ENCODE measurements around the gene TBC1D5.
"Not testable (repeated sequence)": the region's sequence is repeated elsewhere in the genome, so short reads cannot be mapped to it uniquely, and the experiment has no call there.

Gene TBC1D5

GRCh38 chr3:17742102-17742879 is at the start of gene TBC1D5:
Gene TBC1D5 (minus strand): TSS chr3:17742631. CDS start chr3:17508570, 234,061 bp downstream.
- DNase-seq (ENCODE audit: low read depth, low spot score) = peak; percentile 99

DNA sequence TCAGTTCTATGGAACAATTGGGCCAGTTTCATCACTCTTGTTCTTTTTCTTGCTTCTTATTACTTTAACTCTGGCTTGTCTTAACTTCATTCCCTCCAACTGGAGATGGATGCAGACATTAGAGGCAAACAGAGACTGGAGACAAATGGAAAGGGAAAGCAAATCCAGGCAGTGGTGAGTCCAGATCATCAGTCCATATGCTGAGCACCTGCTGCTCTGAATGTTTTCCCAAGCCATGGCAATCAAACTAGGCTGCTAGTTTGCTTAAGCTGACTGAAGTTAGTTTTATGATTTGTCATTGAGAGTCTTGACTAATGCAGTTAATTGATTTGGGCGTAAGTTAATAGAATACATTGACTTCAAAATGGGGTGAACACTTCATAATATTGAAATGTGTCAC is 41.0 kb upstream of the TBC1D5 start:
- DNase-seq (ENCODE audit: low read depth, low spot score) = no peak

GRCh38 chr3:17782751-17783150 is 40.3 kb upstream of the TBC1D5 start:
- no peak for DNase-seq (ENCODE audit: low read depth, low spot score)

DNA sequence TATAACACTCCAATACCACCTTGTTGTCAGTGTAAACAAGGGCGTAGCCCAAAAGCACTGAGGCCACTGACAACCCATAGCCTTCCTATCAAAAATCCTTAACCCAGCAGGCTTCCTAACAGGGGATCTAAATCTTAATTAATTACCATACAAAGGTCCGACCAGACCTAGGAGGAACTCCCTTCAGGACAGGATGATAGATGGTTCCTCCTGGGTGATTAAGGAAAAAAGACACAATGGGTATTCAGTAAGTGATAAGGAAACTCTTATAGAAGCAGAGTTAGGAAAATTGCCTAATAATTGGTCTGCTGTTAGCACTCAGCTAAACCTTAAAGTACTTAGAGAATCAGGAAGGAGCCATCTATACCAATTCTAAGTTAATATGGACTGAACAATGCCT is 37.9 kb upstream of the TBC1D5 start:
- not testable (repeated sequence) for DNase-seq (ENCODE audit: low read depth, low spot score)

GRCh38 chr3:17779304-17780250 is 37.1 kb upstream of the TBC1D5 start:
- not testable (repeated sequence) for DNase-seq (ENCODE audit: low read depth, low spot score)

GRCh38 chr3:17777326-17777725 is 34.9 kb upstream of the TBC1D5 start:
- not testable (repeated sequence) for DNase-seq (ENCODE audit: low read depth, low spot score)

DNA sequence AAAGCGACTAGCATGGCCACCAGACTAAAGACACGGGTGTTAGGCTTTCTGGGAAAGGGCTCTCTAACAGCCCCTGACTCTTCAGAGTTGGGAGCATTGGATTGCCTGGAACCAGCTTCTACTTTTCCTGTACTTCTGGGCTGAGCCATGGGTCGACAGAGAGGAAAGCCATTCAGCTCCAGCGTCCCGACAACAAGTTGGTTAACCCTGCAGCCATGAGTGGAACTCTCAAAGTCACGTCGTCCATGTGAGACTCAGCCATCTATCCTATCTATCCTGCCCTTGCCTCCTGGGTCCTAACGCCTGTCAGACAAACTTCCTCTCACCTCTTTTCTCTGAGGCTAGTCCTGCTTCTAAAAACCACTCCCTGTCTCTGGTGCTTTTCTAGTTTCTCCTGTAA is 32.6 kb upstream of the TBC1D5 start:
- DNase-seq (ENCODE audit: low read depth, low spot score) = no peak

GRCh38 chr3:17774180-17774910 is 31.9 kb upstream of the TBC1D5 start:
- DNase-seq (ENCODE audit: low read depth, low spot score) = not testable (repeated sequence)

GRCh38 chr3:17772556-17772955 is 30.1 kb upstream of the TBC1D5 start:
- no peak for DNase-seq (ENCODE audit: low read depth, low spot score)

GRCh38 chr3:17771177-17772017 is 29.0 kb upstream of the TBC1D5 start:
- DNase-seq (ENCODE audit: low read depth, low spot score) = no peak

- no peak for DNase-seq (ENCODE audit: low read depth, low spot score)
Observed at GRCh38 chr3:17770682-17771081, 28.3 kb upstream of the TBC1D5 start.

DNA sequence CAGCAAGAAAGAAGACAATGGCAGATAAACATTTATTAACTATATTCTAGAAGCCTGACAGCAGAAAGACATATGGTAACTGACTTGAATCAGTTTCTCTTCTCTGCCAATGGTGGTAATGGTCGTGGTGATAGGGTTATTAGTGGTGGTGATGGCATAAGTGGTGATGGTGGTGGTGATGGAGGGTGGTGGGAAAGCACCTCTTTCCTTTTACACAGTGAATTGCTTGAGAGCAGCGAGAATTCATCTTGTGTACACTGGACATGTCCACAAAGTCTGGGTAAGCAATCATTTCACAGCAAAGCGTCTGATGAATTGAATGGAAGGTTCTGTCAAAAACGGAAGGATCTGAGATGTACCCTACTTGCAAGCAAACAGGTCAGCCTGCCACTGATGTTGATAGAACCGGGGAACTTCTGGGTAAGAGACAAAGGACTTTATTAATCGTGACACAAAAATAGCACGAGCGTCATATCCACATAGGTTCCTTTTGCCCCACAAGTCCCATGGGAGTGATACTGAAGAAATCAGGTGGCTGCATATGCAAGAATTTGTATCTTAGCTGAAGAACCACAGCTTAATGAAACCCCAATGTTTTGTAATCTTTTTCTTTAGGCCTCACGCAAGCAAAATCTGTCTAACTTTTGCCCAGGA is 23.5 kb upstream of the TBC1D5 start:
- no peak for DNase-seq (ENCODE audit: low read depth, low spot score)

DNA sequence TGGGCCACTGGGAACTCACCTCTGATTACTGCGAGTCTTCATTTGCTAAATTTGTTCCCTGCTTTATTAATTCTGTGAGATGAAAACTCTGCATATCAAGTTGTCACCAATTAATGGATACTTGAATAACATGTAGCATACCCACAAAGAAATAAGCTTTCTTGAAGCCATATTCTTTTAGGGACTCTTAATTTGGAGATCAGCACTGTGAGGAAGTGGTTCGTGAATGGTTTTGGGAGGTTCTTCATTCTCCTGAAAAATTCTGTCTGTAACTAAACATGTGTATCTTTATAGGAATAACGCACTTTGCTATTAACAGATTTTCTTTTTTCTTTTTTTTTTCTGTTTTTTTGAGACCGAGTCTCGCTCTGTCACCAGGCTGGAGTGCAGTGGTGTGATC is 19.1 kb upstream of the TBC1D5 start:
- DNase-seq (ENCODE audit: low read depth, low spot score) = no peak

- no peak for DNase-seq (ENCODE audit: low read depth, low spot score)
Observed at GRCh38 chr3:17759901-17760300, 17.5 kb upstream of the TBC1D5 start.

GRCh38 chr3:17755836-17756235 is 13.4 kb upstream of the TBC1D5 start:
- DNase-seq (ENCODE audit: low read depth, low spot score) = no peak

DNA sequence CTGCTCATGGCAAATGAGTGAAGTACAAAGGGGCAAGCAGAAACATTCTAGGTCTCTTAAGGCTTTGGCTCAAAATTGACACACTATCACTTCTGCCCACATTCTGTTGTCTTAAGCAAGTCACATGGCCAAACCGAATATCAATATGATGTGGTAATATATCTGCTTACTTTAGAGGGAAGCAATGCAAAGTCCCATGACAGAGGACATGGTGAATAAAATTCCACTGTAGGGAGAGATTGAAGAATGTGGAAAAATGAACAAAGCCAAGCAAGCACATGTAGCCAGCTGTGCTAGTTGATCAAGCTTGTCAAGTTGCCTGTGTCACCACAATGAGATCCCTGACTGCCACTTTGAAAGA is 11.2 kb upstream of the TBC1D5 start:
- DNase-seq (ENCODE audit: low read depth, low spot score) = no peak

GRCh38 chr3:17752876-17753631 is 10.6 kb upstream of the TBC1D5 start:
- no peak for DNase-seq (ENCODE audit: low read depth, low spot score)

DNA sequence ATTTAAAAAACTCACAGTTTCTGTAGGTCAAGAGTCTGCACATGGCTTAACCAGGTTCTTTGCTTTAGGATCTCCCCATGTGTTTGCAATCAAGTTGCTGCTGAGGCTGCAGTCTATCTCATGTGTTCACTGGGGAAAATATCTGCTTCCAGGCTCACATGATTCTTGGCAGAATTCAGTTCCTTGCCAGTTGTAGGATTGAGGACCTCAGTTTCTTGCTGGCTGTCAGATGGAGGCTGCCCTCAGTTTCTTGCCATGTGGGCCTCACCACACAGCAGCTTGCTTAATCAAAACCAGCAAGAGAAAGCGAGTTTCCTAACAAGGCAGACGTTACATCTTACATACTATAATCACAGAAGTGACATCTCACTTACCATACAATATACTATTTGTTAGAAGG is 10.0 kb upstream of the TBC1D5 start:
- no peak for DNase-seq (ENCODE audit: low read depth, low spot score)

- no peak for DNase-seq (ENCODE audit: low read depth, low spot score)
Observed at GRCh38 chr3:17749705-17750293, 7.4 kb upstream of the TBC1D5 start.

All from ELF-1 (cell line).